Adrenal gland (tissue), 12 donors: Measurements from ENCODE around the gene EXOC4. TPM values are rescaled to one million over a fixed set of nuclear protein-coding genes. Genes with fewer than 3 reads are reported as not detected.

Experiments used
- DNase-seq, 7 donors: peaks; one replicate each; pipeline ENCODE4 v3.0.0-alpha.2; 2019 to 2020
- H3K27ac ChIP-seq, 5 donors: fragments of 200-600 bp; sonication (generic) in 4 of 5; 1 replicate in 3 of 5; 2 replicates in 2 of 5; pipeline versions ENCODE4 v1.5.1 to v1.8.0; 2016 to 2020; ENCODE audit warnings: mild to moderate bottlenecking in 1 of 5
- H3K27me3 ChIP-seq: fragments of 200-600 bp; 2 replicates; pipeline ENCODE4 v1.8.0; 2021
- H3K36me3 ChIP-seq, 2 donors: fragments of 200-600 bp; replicated peaks in 1 of 2; 1 replicate in 1 of 2; 2 replicates in 1 of 2; pipeline versions ENCODE4 v1.5.1 to v1.8.0; 2018 to 2022
- H3K4me1 ChIP-seq, 2 donors: fragments of 200-600 bp; replicated peaks in 1 of 2; 1 replicate in 1 of 2; 2 replicates in 1 of 2; pipeline versions ENCODE4 v1.5.1 to v1.8.0; 2018 to 2021
- H3K4me3 ChIP-seq, 4 donors: fragments of 200-600 bp; sonication (generic) in 3 of 4; one replicate each; pipeline ENCODE4 v1.5.1; 2016 to 2018
- H3K9me3 ChIP-seq, 3 donors: fragments of 200-600 bp; sonication (generic) in 1 of 3; replicated peaks in 1 of 3; 1 replicate in 2 of 3; 2 replicates in 1 of 3; pipeline versions ENCODE4 v1.5.1 to v1.8.0; 2016 to 2021
- POLR2A ChIP-seq, 2 donors: fragments of 450-650 bp; IDR thresholded peaks; one replicate each; pipeline ENCODE4 v1.6.1; 2017; ENCODE audit warnings: antibody characterized with exemption in 2 of 2, mild to moderate bottlenecking in 2 of 2, moderate library complexity in 1 of 2
- WGBS, 4 donors: extraction: QIAGEN DNeasy Blood & Tissue Kit in 2 of 4; methylation state at CpG; one replicate each; pipeline versions ENCODE4 v1.1.5 to v1.1.7; 2013 to 2017; 5-methylcytosine and 5-hydroxymethylcytosine counted together
- intact Hi-C, 2 donors: fragments of 100-400 bp; cut with DNase I; formaldehyde crosslinking; loops; one replicate each; pipeline versions ENCODE4 v1.14.1 to v1.15.0; 2022 to 2023
- polyA plus RNA-seq, 3 donors: library from polyadenylated mRNA; stranded (reverse); fragments of 200-250 nt in 2 of 3; fragments of 350-450 nt in 1 of 3; fragmentation: Illumina TruSeq in 1 of 3; extraction: RNeasy Lipid Tissue Mini Kit (QIAGEN cat#74804) in 1 of 3; gene quantifications; one replicate each; pipeline ENCODE4 v1.2.3, GENCODE V29; 2013 to 2014
- total RNA-seq, 9 donors: library from RNA; depleted of rRNA in 4 of 9; stranded (reverse); fragments of >200 nt in 4 of 9; fragments of 120-200 nt in 1 of 9; fragmentation: NEBNext Ultra II Directional in 1 of 9; extraction: Animal tissue kit (Norgen Biotek cat#: 25700) in 1 of 9; gene quantifications; one replicate each; pipeline versions ENCODE4 v1.1.0 to v1.2.4, GENCODE V29; 2013 to 2023
- TF ChIP-seq, protein P1 (sequence below), 6 experiments: fragments of 450-650 bp in 4 of 6; fragments of 200-600 bp in 2 of 6; sonication (generic) in 1 of 6; IDR thresholded peaks; 1 replicate in 5 of 6; 2 replicates in 1 of 6; pipeline versions ENCODE4 v1.5.1 to v1.8.0; 2016 to 2021; ENCODE audit warnings: antibody characterized with exemption in 6 of 6, mild to moderate bottlenecking in 2 of 6, moderate library complexity in 1 of 6
- donor health status: healthy with polysubstance abuse.
- donor health status: Bipolar disorder and iron deficiency.
- donor health status: DM: yes; HTN: yes; CAD: no.
- donor health status: DM: no; HTN: no; CAD: no.
- donor health status: DM: no; HTN: no; CAD: no.
- donor health status: DM: yes; HTN: yes; CAD: no.

Gene EXOC4
- total and polyA plus RNA-seq, 12 donors = 12.5 to 93.8 (median 67.4) TPM

GRCh38 chr7:134067164-134067563 is 814.3 kb downstream of the EXOC4 start:
- DNase-seq = no peak
- 48 to 75% (median 62%) methylated on average over 4 of the region's 4 CpGs for WGBS, 4 donors
- no peaks in the 10 kb centered on the region for H3K36me3 ChIP-seq
- H3K27me3 ChIP-seq = no peaks in the 10 kb centered on the region
- no peaks in the 10 kb centered on the region for H3K9me3 ChIP-seq
- H3K4me3 ChIP-seq = no peak overlapping the region
- peaks cover 0 to 8% of the 10 kb centered on the region in 2 donors for H3K4me1 ChIP-seq
- intact Hi-C loops = no loop called here
- no peak overlapping the region for H3K27ac ChIP-seq
- TF ChIP-seq POLR2A (IDR thresholded peaks at IDR 0.05) = no peak
- TF ChIP-seq, protein P1, sequence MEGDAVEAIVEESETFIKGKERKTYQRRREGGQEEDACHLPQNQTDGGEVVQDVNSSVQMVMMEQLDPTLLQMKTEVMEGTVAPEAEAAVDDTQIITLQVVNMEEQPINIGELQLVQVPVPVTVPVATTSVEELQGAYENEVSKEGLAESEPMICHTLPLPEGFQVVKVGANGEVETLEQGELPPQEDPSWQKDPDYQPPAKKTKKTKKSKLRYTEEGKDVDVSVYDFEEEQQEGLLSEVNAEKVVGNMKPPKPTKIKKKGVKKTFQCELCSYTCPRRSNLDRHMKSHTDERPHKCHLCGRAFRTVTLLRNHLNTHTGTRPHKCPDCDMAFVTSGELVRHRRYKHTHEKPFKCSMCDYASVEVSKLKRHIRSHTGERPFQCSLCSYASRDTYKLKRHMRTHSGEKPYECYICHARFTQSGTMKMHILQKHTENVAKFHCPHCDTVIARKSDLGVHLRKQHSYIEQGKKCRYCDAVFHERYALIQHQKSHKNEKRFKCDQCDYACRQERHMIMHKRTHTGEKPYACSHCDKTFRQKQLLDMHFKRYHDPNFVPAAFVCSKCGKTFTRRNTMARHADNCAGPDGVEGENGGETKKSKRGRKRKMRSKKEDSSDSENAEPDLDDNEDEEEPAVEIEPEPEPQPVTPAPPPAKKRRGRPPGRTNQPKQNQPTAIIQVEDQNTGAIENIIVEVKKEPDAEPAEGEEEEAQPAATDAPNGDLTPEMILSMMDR (IDR thresholded peaks at IDR 0.05) = no peak

- H3K27me3 ChIP-seq = no peaks in the 10 kb centered on the region
- H3K4me1 ChIP-seq = no peaks in the 10 kb centered on the region
- H3K4me3 ChIP-seq = no peak overlapping the region
- H3K36me3 ChIP-seq = no peaks in the 10 kb centered on the region
- H3K27ac ChIP-seq = no peak overlapping the region
- intact Hi-C loops = no loop called here
- no peak for DNase-seq
- 91 to 96% (median 94%) methylated on average over 6 of the region's 6 CpGs for WGBS, 4 donors
- H3K9me3 ChIP-seq = no peaks in the 10 kb centered on the region
- TF ChIP-seq POLR2A (IDR thresholded peaks at IDR 0.05) = no peak
- TF ChIP-seq, protein P1 (IDR thresholded peaks at IDR 0.05) = no peak
These were observed 815.8 kb downstream of the EXOC4 start for GRCh38 chr7:134068670-134069069.

DNA sequence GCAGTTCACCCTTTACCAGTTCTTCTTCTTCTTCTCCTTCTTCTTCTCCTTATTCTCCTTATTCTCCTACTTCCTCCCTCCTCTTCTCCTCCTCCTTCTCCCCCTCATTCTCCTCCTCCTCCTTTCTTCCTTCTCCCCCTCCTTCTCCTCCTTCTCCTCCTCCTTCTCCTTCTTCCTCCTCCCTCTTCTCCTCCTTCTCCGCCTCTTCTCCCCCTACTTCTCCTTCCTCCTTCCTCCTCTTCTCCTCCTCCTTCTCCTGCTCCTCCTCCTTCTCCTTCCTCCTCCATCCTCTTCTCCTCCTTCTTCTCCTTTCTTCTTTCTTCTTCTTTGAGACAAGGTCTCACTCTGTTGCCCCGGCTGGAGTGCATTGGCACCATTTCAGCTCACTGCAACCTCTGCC is 816.3 kb downstream of the EXOC4 start:
- 92 to 97% (median 92%) methylated on average over 2 of the region's 2 CpGs for WGBS, 4 donors
- H3K36me3 ChIP-seq = no peaks in the 10 kb centered on the region
- H3K27me3 ChIP-seq = no peaks in the 10 kb centered on the region
- TF ChIP-seq, protein P1 (IDR thresholded peaks at IDR 0.05) = no peak
- TF ChIP-seq POLR2A (IDR thresholded peaks at IDR 0.05) = no peak
- no peaks in the 10 kb centered on the region for H3K9me3 ChIP-seq
- no peak overlapping the region for H3K4me3 ChIP-seq
- H3K27ac ChIP-seq = no peak overlapping the region
- intact Hi-C loops = no loop called here
- no peaks in the 10 kb centered on the region for H3K4me1 ChIP-seq
- no peak for DNase-seq

DNA sequence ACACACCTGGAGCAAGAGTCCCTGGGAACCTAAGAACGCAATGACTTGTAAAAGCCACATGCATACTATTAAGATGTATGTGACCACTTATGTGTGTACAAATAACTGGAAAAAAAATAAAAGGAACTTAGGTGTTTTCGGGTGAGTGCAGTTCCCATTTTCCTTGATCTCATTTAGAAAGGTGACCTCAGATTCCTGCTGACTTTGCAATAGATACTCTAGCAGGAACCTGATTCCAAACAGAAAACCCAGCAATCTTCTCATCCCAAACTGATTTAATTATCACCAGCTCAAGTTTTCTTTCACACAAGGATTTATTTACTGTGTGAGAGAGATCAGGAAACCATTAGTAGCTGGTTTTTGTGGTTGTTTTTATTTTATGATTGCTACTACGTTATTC is 817.8 kb downstream of the EXOC4 start:
- H3K9me3 ChIP-seq = no peaks in the 10 kb centered on the region
- no peak overlapping the region for H3K4me3 ChIP-seq
- 88 to 96% (median 93%) methylated on average over 3 of the region's 3 CpGs for WGBS, 4 donors
- no peaks in the 10 kb centered on the region for H3K4me1 ChIP-seq
- no peak overlapping the region for H3K27ac ChIP-seq
- TF ChIP-seq, protein P1 (IDR thresholded peaks at IDR 0.05) = no peak
- TF ChIP-seq POLR2A (IDR thresholded peaks at IDR 0.05) = no peak
- DNase-seq = no peak
- H3K36me3 ChIP-seq = no peaks in the 10 kb centered on the region
- no peaks in the 10 kb centered on the region for H3K27me3 ChIP-seq
- intact Hi-C loops = no loop called here
